Body of pancreas (tissue), 4 donors: Measurements from ENCODE around the gene ALX3.

Experiments used
- CTCF ChIP-seq, 7 experiments: fragments of 450-650 bp in 4 of 7; fragments of 200-600 bp in 3 of 7; sonication (generic) in 3 of 7; IDR thresholded peaks; one replicate each; pipeline ENCODE4 v1.5.1; 2016 to 2019; ENCODE audit warnings: antibody characterized with exemption in 7 of 7
- POLR2A ChIP-seq, 3 donors: fragments of 450-650 bp; IDR thresholded peaks; one replicate each; pipeline ENCODE4 v1.6.1; 2016; ENCODE audit warnings: antibody characterized with exemption in 3 of 3, mild to moderate bottlenecking in 2 of 3

GRCh38 chr1:110056285-110056683 lies 14.2 kb downstream of the ALX3 start:
- no peak for TF ChIP-seq CTCF (IDR thresholded peaks at IDR 0.05)
- TF ChIP-seq POLR2A (IDR thresholded peaks at IDR 0.05) = no peak
